H9 (cell line): Measurements from ENCODE around the gene IRF2. TPM values are rescaled to one million over a fixed set of nuclear protein-coding genes. Genes with fewer than 3 reads are reported as not detected.

Source experiments
- DNase-seq: peaks from one replicate; pipeline ENCODE4 v3.0.0-alpha.2; 2017
- H2AFZ ChIP-seq: one replicate; pipeline ENCODE4 v1.6.1; 2013; ENCODE audit warnings: mild to moderate bottlenecking, low read length, control low read depth, moderate library complexity
- H2AK5ac ChIP-seq: 2 replicates; pipeline ENCODE4 v1.6.1; 2013; ENCODE audit warnings: low read length, control low read depth, mixed read lengths; ENCODE audit not compliant: insufficient read length
- H2BK120ac ChIP-seq: one replicate; pipeline ENCODE4 v1.6.1; 2013; ENCODE audit warnings: low read depth, mild to moderate bottlenecking, low read length, control low read depth, inconsistent platforms; ENCODE audit not compliant: poor library complexity, severe bottlenecking
- H2BK12ac ChIP-seq: 2 replicates; pipeline ENCODE4 v1.6.1; 2013; ENCODE audit warnings: low read length, control low read depth, mixed read lengths, low read depth; ENCODE audit not compliant: insufficient read length
- H2BK15ac ChIP-seq: 2 replicates; pipeline ENCODE4 v1.6.1; 2013; ENCODE audit warnings: low read depth, low read length, control low read depth
- H2BK20ac ChIP-seq: one replicate; pipeline ENCODE4 v1.6.1; 2013; ENCODE audit warnings: low read depth, mild to moderate bottlenecking, low read length, control low read depth, inconsistent platforms; ENCODE audit not compliant: poor library complexity, severe bottlenecking
- H2BK5ac ChIP-seq: 2 replicates; pipeline ENCODE4 v1.6.1; 2013; ENCODE audit warnings: low read length, control low read depth, mixed read lengths; ENCODE audit not compliant: insufficient read length
- H3K14ac ChIP-seq: 2 replicates; pipeline ENCODE4 v1.6.1; 2013; ENCODE audit warnings: low read length, control low read depth; ENCODE audit not compliant: insufficient read depth
- H3K18ac ChIP-seq: 2 replicates; pipeline ENCODE4 v1.6.1; 2013; ENCODE audit warnings: low read depth, mild to moderate bottlenecking, mixed read lengths, low read length, control low read depth; ENCODE audit not compliant: insufficient read length
- H3K23ac ChIP-seq: 2 replicates; pipeline ENCODE4 v1.6.1; 2013; ENCODE audit warnings: low read length, control low read depth, mixed read lengths, low read depth; ENCODE audit not compliant: insufficient read length
- H3K23me2 ChIP-seq: 2 replicates; pipeline ENCODE4 v1.6.1; 2013; ENCODE audit warnings: low read depth, mild to moderate bottlenecking, mixed read lengths, low read length, control low read depth; ENCODE audit not compliant: insufficient read length, poor library complexity, severe bottlenecking
- H3K27ac ChIP-seq: 2 replicates; pipeline ENCODE4 v1.5.1; 2013; ENCODE audit warnings: low read length, control low read depth, mixed read lengths, low read depth; ENCODE audit not compliant: insufficient read length
- H3K27me3 ChIP-seq: 2 replicates; pipeline ENCODE4 v1.6.1; 2013; ENCODE audit warnings: low read length, control low read depth, inconsistent platforms; ENCODE audit not compliant: insufficient read depth
- H3K4ac ChIP-seq: 2 replicates; pipeline ENCODE4 v1.6.1; 2013; ENCODE audit warnings: low read depth, mild to moderate bottlenecking, control low read depth, inconsistent platforms, low read length, moderate library complexity
- H3K4me1 ChIP-seq: 2 replicates; pipeline ENCODE4 v1.6.1; 2013; ENCODE audit warnings: low read length, control low read depth, inconsistent platforms; ENCODE audit not compliant: insufficient read depth
- H3K4me2 ChIP-seq: 2 replicates; pipeline ENCODE4 v1.6.1; 2013; ENCODE audit warnings: low read length, control low read depth, mixed read lengths; ENCODE audit not compliant: insufficient read length, insufficient read depth
- H3K56ac ChIP-seq: 2 replicates; pipeline ENCODE4 v1.6.1; 2013; ENCODE audit warnings: low read depth, mild to moderate bottlenecking, mixed read lengths, low read length, control low read depth; ENCODE audit not compliant: insufficient read length
- H3K79me1 ChIP-seq: 2 replicates; pipeline ENCODE4 v1.6.1; 2013; ENCODE audit warnings: low read depth, mild to moderate bottlenecking, moderate library complexity, low read length, control low read depth, inconsistent platforms; ENCODE audit not compliant: insufficient read depth, poor library complexity, severe bottlenecking
- H3K79me2 ChIP-seq: 2 replicates; pipeline ENCODE4 v1.6.1; 2013; ENCODE audit warnings: low read length, control low read depth, inconsistent platforms; ENCODE audit not compliant: insufficient read depth
- H3K9ac ChIP-seq: 2 replicates; pipeline ENCODE4 v1.6.1; 2013; ENCODE audit warnings: low read length, control low read depth, mixed read lengths; ENCODE audit not compliant: insufficient read length; ENCODE audit errors: extremely low read depth
- H3K9me3 ChIP-seq: one replicate; pipeline ENCODE4 v1.6.1; 2013; ENCODE audit warnings: low read depth, low read length, inconsistent platforms; ENCODE audit not compliant: control insufficient read depth
- H3T11ph ChIP-seq: one replicate; pipeline ENCODE4 v1.6.1; 2013; ENCODE audit warnings: mild to moderate bottlenecking, low read length, control low read depth, inconsistent platforms
- H4K20me1 ChIP-seq: one replicate; pipeline ENCODE4 v1.6.1; 2013; ENCODE audit not compliant: control insufficient read depth, insufficient read length, insufficient read depth
- H4K5ac ChIP-seq: 2 replicates; pipeline ENCODE4 v1.6.1; 2013; ENCODE audit warnings: low read depth, mild to moderate bottlenecking, mixed read lengths, low read length, control low read depth; ENCODE audit not compliant: insufficient read length
- H4K8ac ChIP-seq: replicated peaks from 2 replicates; pipeline ENCODE4 v1.6.1; 2013; ENCODE audit warnings: low read length, control low read depth, mixed read lengths, low read depth; ENCODE audit not compliant: insufficient read length
- H4K91ac ChIP-seq: 2 replicates; pipeline ENCODE4 v1.6.1; 2013; ENCODE audit warnings: low read depth, mild to moderate bottlenecking, moderate library complexity, mixed read lengths, low read length, control low read depth; ENCODE audit not compliant: insufficient read length
- H3K27ac Mint-ChIP-seq, 3 experiments: 2 replicates in 2 of 3; 3 replicates in 1 of 3; pipeline ENCODE4 v1.8.0; 2020 to 2021; ENCODE audit warnings: mixed read lengths in 3 of 3, mild to moderate bottlenecking in 1 of 3, moderate library complexity in 1 of 3
- H3K27me3 Mint-ChIP-seq: 2 replicates; pipeline ENCODE4 v1.8.0; 2021; ENCODE audit warnings: low read depth, mild to moderate bottlenecking, moderate library complexity, mixed read lengths
- H3K36me3 Mint-ChIP-seq, 3 experiments: 2 replicates in 2 of 3; 3 replicates in 1 of 3; pipeline ENCODE4 v1.8.0; 2020 to 2021; ENCODE audit warnings: low read depth in 3 of 3, mixed read lengths in 3 of 3; ENCODE audit not compliant: insufficient read depth in 1 of 3
- H3K4me1 Mint-ChIP-seq, 2 experiments: 2 replicates each; pipeline ENCODE4 v1.8.0; 2020; ENCODE audit warnings: mixed read lengths in 2 of 2
- H3K4me3 Mint-ChIP-seq, 2 experiments: 2 replicates in 1 of 2; 3 replicates in 1 of 2; pipeline ENCODE4 v1.8.0; 2020 to 2021; ENCODE audit warnings: mild to moderate bottlenecking in 2 of 2, mixed read lengths in 2 of 2, moderate library complexity in 1 of 2
- H3K9me3 Mint-ChIP-seq, 2 experiments: 2 replicates in 1 of 2; 3 replicates in 1 of 2; pipeline ENCODE4 v1.8.0; 2020; ENCODE audit warnings: mild to moderate bottlenecking in 2 of 2, mixed read lengths in 2 of 2, moderate library complexity in 1 of 2
- WGBS: extraction: QIAGEN DNeasy Blood & Tissue Kit; methylation state at CpG from one replicate; pipeline ENCODE4 v1.1.7; 2013; ENCODE audit warnings: missing lambda C conversion rate, low lambda C conversion rate, mixed read lengths; ENCODE audit not compliant: insufficient read length; ENCODE audit errors: extremely low coverage; 5-methylcytosine and 5-hydroxymethylcytosine counted together
- total RNA-seq: library from RNA; stranded (reverse); gene quantifications from 2 replicates; pipeline ENCODE4 v1.2.1, GENCODE V29; 2021
- TF ChIP-seq, protein P1 (sequence below): fragments of 200-600 bp; sonication (generic); conservative IDR thresholded peaks from 3 replicates; pipeline ENCODE4 v1.8.0; 2021; ENCODE audit warnings: antibody characterized with exemption, mild to moderate bottlenecking

IRF2 gene
- total RNA-seq, 1 experiment from 2014 or later, result 13.5 TPM

- Histone ChIP-seq H3T11ph (no peak overlapping the region), H3K9me3 (no peaks in the 10 kb centered on the region), H3K56ac (no peak overlapping the region), H3K4ac (no peak overlapping the region), H3K79me1 (no peaks in the 10 kb centered on the region), H2BK120ac (no peak overlapping the region), H3K4me2 (no peak overlapping the region), H2BK12ac (no peak overlapping the region), H3K18ac (no peak overlapping the region), H2AK5ac (no peak overlapping the region), H4K8ac (no peak overlapping the region), H4K91ac (no peak overlapping the region), H3K9ac (no peak overlapping the region), H2BK20ac (no peak overlapping the region), H4K5ac (no peak overlapping the region), H4K20me1 (no peaks in the 10 kb centered on the region), H2AFZ (no peak overlapping the region), H3K23me2 (no peaks in the 10 kb centered on the region), H2BK5ac (no peak overlapping the region), H3K14ac (no peak overlapping the region), H3K4me1 (peaks cover 14% of the 10 kb centered on the region; the same call in 1 of the 2 replicates), H2BK15ac (no peak overlapping the region), H3K27me3 (0 out of 2 replicates have a peak, but pooled peaks cover 2% of the 10 kb centered on the region), H3K79me2 (peaks cover 6% of the 10 kb centered on the region; the same call in 1 of the 2 replicates), H3K23ac (no peak overlapping the region), H3K27ac (no peak overlapping the region)
- DNase-seq, result no peak
- H3K36me3 Mint-ChIP-seq, result peaks cover 0 to 2% (median 0%) of the 10 kb centered on the region in 3 experiments; a peak in 2 of 7 replicates
- H3K9me3 Mint-ChIP-seq, result no peaks in the 10 kb centered on the region
- peak overlapping the region in 2 of 3 experiments; percentile 25 to 68; a peak in 4 of 7 replicates for H3K27ac Mint-ChIP-seq
- TF ChIP-seq, protein P1, sequence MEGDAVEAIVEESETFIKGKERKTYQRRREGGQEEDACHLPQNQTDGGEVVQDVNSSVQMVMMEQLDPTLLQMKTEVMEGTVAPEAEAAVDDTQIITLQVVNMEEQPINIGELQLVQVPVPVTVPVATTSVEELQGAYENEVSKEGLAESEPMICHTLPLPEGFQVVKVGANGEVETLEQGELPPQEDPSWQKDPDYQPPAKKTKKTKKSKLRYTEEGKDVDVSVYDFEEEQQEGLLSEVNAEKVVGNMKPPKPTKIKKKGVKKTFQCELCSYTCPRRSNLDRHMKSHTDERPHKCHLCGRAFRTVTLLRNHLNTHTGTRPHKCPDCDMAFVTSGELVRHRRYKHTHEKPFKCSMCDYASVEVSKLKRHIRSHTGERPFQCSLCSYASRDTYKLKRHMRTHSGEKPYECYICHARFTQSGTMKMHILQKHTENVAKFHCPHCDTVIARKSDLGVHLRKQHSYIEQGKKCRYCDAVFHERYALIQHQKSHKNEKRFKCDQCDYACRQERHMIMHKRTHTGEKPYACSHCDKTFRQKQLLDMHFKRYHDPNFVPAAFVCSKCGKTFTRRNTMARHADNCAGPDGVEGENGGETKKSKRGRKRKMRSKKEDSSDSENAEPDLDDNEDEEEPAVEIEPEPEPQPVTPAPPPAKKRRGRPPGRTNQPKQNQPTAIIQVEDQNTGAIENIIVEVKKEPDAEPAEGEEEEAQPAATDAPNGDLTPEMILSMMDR, result no peak
- no peaks in the 10 kb centered on the region for H3K27me3 Mint-ChIP-seq
- no peak overlapping the region for H3K4me3 Mint-ChIP-seq
- no CpG with 5 or more reads among the region's 9 CpGs for WGBS
- peaks cover 50 to 54% of the 10 kb centered on the region in 2 experiments for H3K4me1 Mint-ChIP-seq
Observed at GRCh38 chr4:184438375-184438774, 36.0 kb downstream of the IRF2 start.
